Epithelial cell of esophagus (primary cell): ENCODE measurements around the gene BPI.
"Not testable (repeated sequence)": the region's sequence is repeated elsewhere in the genome, so short reads cannot be mapped to it uniquely, and the experiment has no call there.

Experiments
- DNase-seq: peaks from one replicate; pipeline ENCODE4 v3.0.0; 2010; ENCODE audit warnings: low read depth
- H3K4me3 ChIP-seq: 2 replicates; pipeline ENCODE4 v1.5.1; 2011; ENCODE audit warnings: mild to moderate bottlenecking, low read length, control low read depth
- TF ChIP-seq, protein P1 (sequence below): IDR thresholded peaks from 2 replicates; pipeline ENCODE4 v1.5.1; 2011; ENCODE audit warnings: low read depth, mild to moderate bottlenecking, low read length, control low read depth, inconsistent platforms; ENCODE audit not compliant: insufficient read depth; ENCODE audit errors: missing control alignments

The BPI gene

DNA sequence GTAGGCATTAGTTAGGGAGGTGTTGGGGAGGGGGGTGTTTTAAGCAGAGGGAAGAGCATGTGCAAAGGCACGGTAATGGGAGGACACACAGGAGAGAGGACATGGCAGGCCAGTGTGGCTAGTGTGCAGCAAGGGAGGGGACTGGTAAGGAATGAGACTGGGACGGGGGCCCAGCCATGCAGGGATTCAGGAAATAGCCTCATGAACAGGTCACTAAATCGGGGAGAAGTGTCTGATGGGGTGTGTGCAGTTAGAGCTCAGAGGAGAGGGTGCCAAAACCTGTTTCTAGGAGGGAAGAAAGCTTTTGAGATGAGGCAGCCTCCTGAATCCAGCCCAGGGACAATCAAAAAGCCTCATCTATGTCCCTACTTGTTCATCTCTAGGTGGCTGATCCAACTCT is 7.5 kb downstream of the BPI start:
- no peak overlapping the region for H3K4me3 ChIP-seq
- TF ChIP-seq, protein P1, sequence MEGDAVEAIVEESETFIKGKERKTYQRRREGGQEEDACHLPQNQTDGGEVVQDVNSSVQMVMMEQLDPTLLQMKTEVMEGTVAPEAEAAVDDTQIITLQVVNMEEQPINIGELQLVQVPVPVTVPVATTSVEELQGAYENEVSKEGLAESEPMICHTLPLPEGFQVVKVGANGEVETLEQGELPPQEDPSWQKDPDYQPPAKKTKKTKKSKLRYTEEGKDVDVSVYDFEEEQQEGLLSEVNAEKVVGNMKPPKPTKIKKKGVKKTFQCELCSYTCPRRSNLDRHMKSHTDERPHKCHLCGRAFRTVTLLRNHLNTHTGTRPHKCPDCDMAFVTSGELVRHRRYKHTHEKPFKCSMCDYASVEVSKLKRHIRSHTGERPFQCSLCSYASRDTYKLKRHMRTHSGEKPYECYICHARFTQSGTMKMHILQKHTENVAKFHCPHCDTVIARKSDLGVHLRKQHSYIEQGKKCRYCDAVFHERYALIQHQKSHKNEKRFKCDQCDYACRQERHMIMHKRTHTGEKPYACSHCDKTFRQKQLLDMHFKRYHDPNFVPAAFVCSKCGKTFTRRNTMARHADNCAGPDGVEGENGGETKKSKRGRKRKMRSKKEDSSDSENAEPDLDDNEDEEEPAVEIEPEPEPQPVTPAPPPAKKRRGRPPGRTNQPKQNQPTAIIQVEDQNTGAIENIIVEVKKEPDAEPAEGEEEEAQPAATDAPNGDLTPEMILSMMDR = no peak
- no peak for DNase-seq

DNA sequence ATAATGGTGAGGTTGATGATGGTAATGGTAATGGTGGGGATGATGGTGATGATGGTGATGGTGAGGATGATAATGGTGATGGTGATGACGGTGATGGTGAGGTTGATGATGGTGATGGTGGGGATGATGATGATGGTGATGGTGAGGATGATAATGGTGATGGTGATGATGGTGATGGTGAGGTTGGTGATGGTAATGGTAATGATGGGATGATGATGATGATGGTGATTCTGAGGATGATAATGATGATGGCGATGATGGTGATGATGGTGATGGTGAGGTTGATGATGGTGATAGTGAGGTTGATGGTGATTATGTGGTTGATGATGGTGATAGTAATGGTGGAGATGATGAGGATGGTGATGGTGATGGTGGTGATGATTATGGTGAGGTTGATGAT is 9.7 kb downstream of the BPI start:
- no peak for DNase-seq
- H3K4me3 ChIP-seq = no peak overlapping the region
- TF ChIP-seq, protein P1 = no peak

DNA sequence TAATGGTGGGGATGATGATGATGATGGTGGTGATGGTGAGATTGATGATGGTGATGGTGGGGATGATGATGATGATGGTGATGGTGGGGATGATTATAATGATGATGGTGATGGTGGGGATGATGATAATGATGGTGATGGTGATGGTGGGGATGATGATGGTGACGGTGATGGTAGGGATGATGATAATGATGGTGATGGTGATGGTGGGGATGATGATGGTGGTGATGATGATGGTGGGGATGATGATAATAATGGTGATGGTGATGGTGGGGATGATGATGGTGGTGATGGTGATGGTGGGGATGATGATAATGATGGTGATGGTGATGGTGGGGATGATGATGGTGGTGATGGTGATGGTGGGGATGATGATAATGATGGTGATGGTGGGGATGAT is 10.4 kb downstream of the BPI start:
- not testable (repeated sequence) for H3K4me3 ChIP-seq, DNase-seq

DNA sequence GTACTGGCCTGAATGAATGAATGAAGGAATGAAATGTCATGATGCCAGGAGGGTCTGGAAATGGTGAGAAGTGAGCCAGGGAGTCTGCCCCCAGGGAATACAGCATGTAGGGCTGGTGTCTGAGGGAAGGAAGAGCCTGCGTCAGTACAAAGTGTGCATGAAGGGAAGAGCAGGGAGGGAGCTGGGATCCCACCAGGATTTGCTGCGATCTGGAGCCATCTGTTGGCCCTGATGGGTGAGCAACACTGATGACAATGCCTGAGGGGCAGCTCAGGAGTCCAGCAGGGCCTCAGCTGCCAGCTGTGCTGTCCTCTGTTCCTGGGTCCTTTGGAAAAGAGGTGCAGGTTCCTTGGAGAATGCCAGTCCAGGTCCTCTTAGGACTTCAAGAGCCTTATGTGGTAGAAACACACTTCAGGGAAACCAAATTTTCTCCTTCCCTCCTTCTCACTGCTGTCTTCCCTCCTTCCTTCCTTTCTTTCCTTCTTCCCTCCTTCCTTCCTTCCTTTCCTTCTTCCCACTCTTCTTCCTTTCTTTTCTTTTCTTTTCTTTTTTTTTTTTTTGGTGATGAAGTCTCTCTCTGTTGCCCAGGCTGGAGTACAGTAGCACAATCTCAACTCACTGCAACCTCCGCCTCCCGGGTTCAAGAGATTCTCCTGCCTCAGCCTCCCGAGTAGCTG is 11.5 kb downstream of the BPI start:
- TF ChIP-seq, protein P1 = no peak
- DNase-seq = no peak
- H3K4me3 ChIP-seq = no peak overlapping the region

DNA sequence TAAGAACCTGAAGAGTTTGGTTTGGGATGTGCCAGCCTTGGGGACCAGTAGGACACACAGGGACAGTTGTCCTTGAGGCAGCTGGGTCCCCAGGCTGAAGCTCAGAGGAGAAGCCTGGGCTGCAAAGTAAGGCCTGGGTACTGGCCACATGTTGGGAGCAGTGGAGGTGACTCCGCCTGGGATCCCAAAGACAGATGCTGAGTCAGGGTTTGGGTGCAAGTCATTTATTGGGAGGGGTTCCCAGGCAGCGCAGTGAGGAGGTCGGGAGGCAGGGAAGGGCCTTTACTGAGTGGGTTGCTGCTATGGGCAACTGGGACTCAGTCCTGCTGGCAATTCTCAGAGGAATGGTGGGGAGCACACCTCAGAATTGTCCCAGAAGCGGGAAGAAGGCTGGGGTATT is 12.4 kb downstream of the BPI start:
- no peak overlapping the region for H3K4me3 ChIP-seq
- no peak for DNase-seq
- TF ChIP-seq, protein P1 = no peak

DNA sequence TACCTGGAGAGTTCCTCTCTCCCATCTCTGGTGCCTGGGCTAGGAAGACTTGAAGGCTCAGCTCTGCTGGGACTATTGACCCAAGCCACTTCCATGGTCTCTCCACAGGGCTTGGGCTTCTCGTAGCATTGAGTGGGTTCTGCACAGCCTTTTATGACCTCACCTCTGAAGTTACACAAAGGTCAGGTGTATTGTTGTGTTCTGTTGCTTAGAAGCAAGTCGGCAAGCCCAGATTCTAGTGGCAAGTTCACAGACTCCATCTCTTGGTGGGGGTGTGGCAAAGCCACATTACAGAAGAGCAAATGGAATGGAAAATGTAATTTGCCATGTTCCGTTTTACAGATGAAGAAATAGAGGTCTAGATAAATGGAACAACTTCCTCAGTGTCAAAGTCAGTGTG is 13.5 kb downstream of the BPI start:
- no peak for DNase-seq

DNA sequence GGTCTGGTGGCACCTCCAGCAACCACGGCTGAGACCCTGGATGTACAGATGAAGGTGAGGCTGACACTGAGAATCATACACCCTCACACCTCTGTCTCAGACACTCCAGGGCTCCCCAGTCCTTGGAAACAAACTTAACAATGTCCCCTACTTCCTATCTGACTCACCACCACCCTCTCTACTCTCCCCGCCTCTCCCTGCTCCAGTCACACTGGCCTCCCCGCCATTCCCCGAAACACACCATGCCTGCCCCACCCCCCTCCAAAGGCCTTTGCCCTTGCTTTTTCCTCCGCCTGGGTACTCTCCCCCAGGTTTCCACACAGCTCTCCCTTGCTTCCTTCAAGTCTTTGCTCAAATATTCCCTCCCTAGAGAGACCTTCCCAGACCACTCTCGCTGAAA is 16.3 kb downstream of the BPI start:
- no peak overlapping the region for H3K4me3 ChIP-seq
- DNase-seq = no peak
- TF ChIP-seq, protein P1 = no peak

More for the DNA sequence above, 13.5 kb downstream of the BPI start:
- no peak overlapping the region for H3K4me3 ChIP-seq
- TF ChIP-seq, protein P1 = no peak
